Measurements from ENCODE around the gene TGFB1I1. TPM values are rescaled to one million over a fixed set of nuclear protein-coding genes. Genes with fewer than 3 reads are reported as not detected.

TGFB1I1 gene
- total RNA-seq, 3 donors from 2014 or later (not counting 1 experiment from before 2014, with no cell fraction given) = 0.72 to 1.3 (median 0.78) TPM

DNA sequence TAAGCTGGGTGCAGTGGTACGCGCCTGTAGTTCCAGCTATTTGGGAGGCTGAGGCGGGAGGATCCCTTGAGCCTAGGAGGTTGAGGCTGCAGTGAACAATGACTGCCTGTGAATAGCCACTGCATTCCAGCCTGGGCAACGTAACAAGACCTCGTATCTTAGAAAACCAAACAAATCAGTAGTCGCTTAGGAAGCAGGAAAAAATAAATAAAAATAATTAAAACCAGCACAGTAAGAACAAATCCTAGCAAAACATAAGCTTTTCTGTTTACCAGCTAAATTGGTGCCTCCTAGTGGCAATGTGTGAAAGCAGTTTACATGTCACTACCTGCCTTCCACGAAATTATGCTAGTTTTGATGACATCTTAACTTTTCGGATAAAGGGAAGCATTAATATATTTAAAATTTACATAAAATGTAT lies 11.4 kb upstream of the TGFB1I1 start:
- Histone ChIP-seq H3K4me1 (ENCODE audit: control insufficient read depth, insufficient read depth, low read length) (peaks cover 45% of the 10 kb centered on the region), H3K36me3 (ENCODE audit: control insufficient read depth, insufficient read depth, low read length) (peaks cover 28% of the 10 kb centered on the region), H3K27ac (ENCODE audit: low read length) (no peak overlapping the region), H3K27me3 (ENCODE audit: control insufficient read depth, insufficient read depth, low read length) (no peaks in the 10 kb centered on the region), H3K9me3 (ENCODE audit: control insufficient read depth, insufficient read depth, low read length) (no peaks in the 10 kb centered on the region), H3K4me3 (ENCODE audit: low read length) (no peak overlapping the region)
- no peaks in the 10 kb centered on the region for H3K9me3 Mint-ChIP-seq
- H3K27ac Mint-ChIP-seq = peak overlapping the region; percentile 94 to 97
- H3K36me3 Mint-ChIP-seq = no peaks in the 10 kb centered on the region
- H3K4me1 Mint-ChIP-seq = peaks cover 19 to 30% of the 10 kb centered on the region in 2 donors
- peak overlapping the region; percentile 94 for H3K4me3 Mint-ChIP-seq
- ATAC-seq = no peak
- intact Hi-C loops (cut with micrococcal nuclease) = no loop called here
- DNase-seq = peak in 1 of 2 donors; percentile 73
- WGBS (ENCODE audit: insufficient coverage) = 68% methylated on average over 5 of the region's 8 CpGs
- TF ChIP-seq, protein P1, sequence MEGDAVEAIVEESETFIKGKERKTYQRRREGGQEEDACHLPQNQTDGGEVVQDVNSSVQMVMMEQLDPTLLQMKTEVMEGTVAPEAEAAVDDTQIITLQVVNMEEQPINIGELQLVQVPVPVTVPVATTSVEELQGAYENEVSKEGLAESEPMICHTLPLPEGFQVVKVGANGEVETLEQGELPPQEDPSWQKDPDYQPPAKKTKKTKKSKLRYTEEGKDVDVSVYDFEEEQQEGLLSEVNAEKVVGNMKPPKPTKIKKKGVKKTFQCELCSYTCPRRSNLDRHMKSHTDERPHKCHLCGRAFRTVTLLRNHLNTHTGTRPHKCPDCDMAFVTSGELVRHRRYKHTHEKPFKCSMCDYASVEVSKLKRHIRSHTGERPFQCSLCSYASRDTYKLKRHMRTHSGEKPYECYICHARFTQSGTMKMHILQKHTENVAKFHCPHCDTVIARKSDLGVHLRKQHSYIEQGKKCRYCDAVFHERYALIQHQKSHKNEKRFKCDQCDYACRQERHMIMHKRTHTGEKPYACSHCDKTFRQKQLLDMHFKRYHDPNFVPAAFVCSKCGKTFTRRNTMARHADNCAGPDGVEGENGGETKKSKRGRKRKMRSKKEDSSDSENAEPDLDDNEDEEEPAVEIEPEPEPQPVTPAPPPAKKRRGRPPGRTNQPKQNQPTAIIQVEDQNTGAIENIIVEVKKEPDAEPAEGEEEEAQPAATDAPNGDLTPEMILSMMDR (IDR thresholded peaks at IDR 0.05) = peak; percentile 67
- H3K27me3 Mint-ChIP-seq (ENCODE audit: low read depth in 2 of 2) = no peaks in the 10 kb centered on the region

GRCh38 chr16:31461201-31461920 lies 10.6 kb upstream of the TGFB1I1 start:
- Histone ChIP-seq H3K4me3 (ENCODE audit: low read length) (no peak overlapping the region), H3K27ac (ENCODE audit: low read length) (no peak overlapping the region), H3K36me3 (ENCODE audit: control insufficient read depth, insufficient read depth, low read length) (peaks cover 35% of the 10 kb centered on the region), H3K9me3 (ENCODE audit: control insufficient read depth, insufficient read depth, low read length) (no peaks in the 10 kb centered on the region), H3K4me1 (ENCODE audit: control insufficient read depth, insufficient read depth, low read length) (peaks cover 37% of the 10 kb centered on the region), H3K27me3 (ENCODE audit: control insufficient read depth, insufficient read depth, low read length) (no peaks in the 10 kb centered on the region)
- no peaks in the 10 kb centered on the region for H3K36me3 Mint-ChIP-seq
- H3K27ac Mint-ChIP-seq = peak overlapping the region; percentile 87 to 97
- peaks cover 15 to 24% of the 10 kb centered on the region in 2 donors for H3K4me1 Mint-ChIP-seq
- H3K9me3 Mint-ChIP-seq = no peaks in the 10 kb centered on the region
- no peak overlapping the region for H3K4me3 Mint-ChIP-seq
- DNase-seq (no peak), ATAC-seq (no peak)
- intact Hi-C loops (cut with micrococcal nuclease) = no loop called here
- TF ChIP-seq, protein P1 (IDR thresholded peaks at IDR 0.05) = no peak
- no peaks in the 10 kb centered on the region for H3K27me3 Mint-ChIP-seq (ENCODE audit: low read depth in 2 of 2)
- 84% methylated on average over 6 of the region's 10 CpGs for WGBS (ENCODE audit: insufficient coverage)

DNA sequence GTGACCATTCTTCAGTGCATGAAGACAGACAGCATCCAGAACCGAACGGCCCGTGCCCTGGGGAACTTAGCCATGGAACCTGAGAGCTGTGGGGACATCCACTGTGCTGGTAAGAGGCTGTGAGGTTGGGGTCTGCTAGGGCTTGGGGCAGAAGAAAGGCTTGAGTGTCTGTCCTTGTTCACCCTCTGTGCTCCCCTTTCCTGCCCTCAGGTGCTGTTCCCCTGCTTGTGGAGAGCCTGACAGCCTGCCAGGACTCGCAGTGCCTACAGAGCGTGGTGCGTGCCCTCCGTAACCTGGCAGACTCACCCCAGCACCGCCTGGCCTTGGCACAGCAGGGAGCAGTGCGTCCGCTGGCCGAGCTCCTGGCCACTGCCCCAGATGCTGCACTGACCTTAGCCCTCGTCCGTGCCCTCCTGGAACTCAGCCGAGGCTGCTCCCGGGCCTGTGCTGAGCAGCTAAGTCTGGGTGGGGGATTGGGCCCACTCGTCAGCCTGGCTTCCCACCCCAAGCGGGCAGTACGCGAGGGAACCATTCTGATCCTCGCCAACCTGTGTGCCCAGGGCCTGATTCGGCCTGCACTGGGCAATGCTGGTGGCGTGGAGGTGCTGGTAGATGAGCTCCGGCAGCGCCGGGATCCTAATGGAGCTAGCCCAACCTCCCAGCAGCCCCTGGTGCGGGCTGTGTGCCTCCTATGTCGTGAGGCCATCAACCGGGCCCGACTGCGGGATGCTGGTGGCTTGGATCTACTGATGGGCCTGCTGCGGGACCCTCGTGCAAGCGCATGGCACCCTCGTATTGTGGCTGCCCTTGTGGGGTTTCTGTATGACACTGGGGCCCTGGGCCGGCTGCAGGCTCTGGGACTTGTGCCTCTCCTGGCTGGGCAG lies 9.8 kb upstream of the TGFB1I1 start:
- H3K36me3 ChIP-seq (ENCODE audit: control insufficient read depth, insufficient read depth, low read length) = peaks cover 33% of the 10 kb centered on the region
- H3K27me3 Mint-ChIP-seq (ENCODE audit: low read depth in 2 of 2) = no peaks in the 10 kb centered on the region
- no peak overlapping the region for H3K4me3 Mint-ChIP-seq
- no peaks in the 10 kb centered on the region for H3K27me3 ChIP-seq (ENCODE audit: control insufficient read depth, insufficient read depth, low read length)
- H3K27ac ChIP-seq (ENCODE audit: low read length) = no peak overlapping the region
- H3K4me3 ChIP-seq (ENCODE audit: low read length) = no peak overlapping the region
- H3K9me3 Mint-ChIP-seq = no peaks in the 10 kb centered on the region
- no peak overlapping the region for H3K27ac Mint-ChIP-seq
- intact Hi-C loops (cut with micrococcal nuclease) = no loop called here
- TF ChIP-seq, protein P1 (IDR thresholded peaks at IDR 0.05) = no peak
- no peaks in the 10 kb centered on the region for H3K9me3 ChIP-seq (ENCODE audit: control insufficient read depth, insufficient read depth, low read length)
- H3K4me1 Mint-ChIP-seq = peaks cover 15 to 24% of the 10 kb centered on the region in 2 donors
- no peaks in the 10 kb centered on the region for H3K36me3 Mint-ChIP-seq
- ATAC-seq (no peak), DNase-seq (no peak)
- H3K4me1 ChIP-seq (ENCODE audit: control insufficient read depth, insufficient read depth, low read length) = peaks cover 29% of the 10 kb centered on the region
- WGBS (ENCODE audit: insufficient coverage) = 94% methylated on average over 35 of the region's 35 CpGs
